Testis (tissue), 3 donors: ENCODE measurements around the gene CARM1. TPM values are rescaled to one million over a fixed set of nuclear protein-coding genes. Genes with fewer than 3 reads are reported as not detected.

ENCODE experiments used
- DNase-seq: peaks from one replicate; pipeline ENCODE4 v3.0.0-alpha.2; 2019
- H3K27ac ChIP-seq, 2 donors: fragments of 200-600 bp; sonication (generic); one replicate each; pipeline ENCODE4 v1.5.1; 2019
- H3K27me3 ChIP-seq: fragments of 200-600 bp; sonication (generic); one replicate; pipeline ENCODE4 v1.5.1; 2019
- H3K36me3 ChIP-seq: fragments of 200-600 bp; sonication (generic); one replicate; pipeline ENCODE4 v1.5.1; 2017; ENCODE audit warnings: low read depth; ENCODE audit errors: missing control alignments
- H3K4me1 ChIP-seq: fragments of 200-600 bp; sonication (generic); one replicate; pipeline ENCODE4 v1.5.1; 2019
- H3K4me3 ChIP-seq, 2 donors: fragments of 200-600 bp; sonication (generic); one replicate each; pipeline ENCODE4 v1.5.1; 2017 to 2019
- H3K9me3 ChIP-seq: fragments of 200-600 bp; sonication (generic); one replicate; pipeline ENCODE4 v1.5.1; 2017
- CTCF ChIP-seq, 3 experiments: fragments of 450-650 bp in 2 of 3; fragments of 200-600 bp in 1 of 3; sonication (generic) in 1 of 3; IDR thresholded peaks; one replicate each; pipeline ENCODE4 v1.5.1; 2016 to 2019; ENCODE audit warnings: antibody characterized with exemption in 3 of 3, mild to moderate bottlenecking in 2 of 3, moderate library complexity in 1 of 3
- POLR2A ChIP-seq: fragments of 450-650 bp; IDR thresholded peaks from one replicate; pipeline ENCODE4 v1.6.1; 2017; ENCODE audit warnings: antibody characterized with exemption, mild to moderate bottlenecking, moderate library complexity
- WGBS, 2 donors: methylation state at CpG; one replicate each; pipeline ENCODE4 v1.1.5; 2018; 5-methylcytosine and 5-hydroxymethylcytosine counted together
- intact Hi-C: fragments of 100-400 bp; cut with DNase I; formaldehyde crosslinking; loops from one replicate; pipeline ENCODE4 v1.15.1; 2023; ENCODE audit warnings: low total_unique reads
- polyA plus RNA-seq: library from polyadenylated mRNA; stranded (reverse); fragments of 350-450 nt; fragmentation: Illumina TruSeq; extraction: RNeasy Lipid Tissue Mini Kit (QIAGEN cat#74804); gene quantifications from one replicate; pipeline ENCODE4 v1.2.3, GENCODE V29; 2014; ENCODE audit warnings: low read depth, low replicate concordance; ENCODE audit not compliant: insufficient read depth
- total RNA-seq, 2 donors: library from RNA; depleted of rRNA; stranded (reverse); fragments of >200 nt; gene quantifications; one replicate each; pipeline ENCODE4 v1.2.3, GENCODE V29; 2016

CARM1 gene
- total and polyA plus RNA-seq, 3 donors from 2014 or later = 79.5 to 110 (median 82.4) TPM

GRCh38 chr19:10831987-10832938, 39.1 kb upstream of the CARM1 start:
- no peak for DNase-seq
- H3K36me3 ChIP-seq = no peaks in the 10 kb centered on the region
- intact Hi-C loops = no loop called here
- no peak overlapping the region for H3K4me3 ChIP-seq
- H3K27me3 ChIP-seq = no peaks in the 10 kb centered on the region
- WGBS, 2 donors = 68 to 72% methylated on average over 14 to 28 of the region's 28 CpGs
- H3K4me1 ChIP-seq = peaks cover 7% of the 10 kb centered on the region
- TF ChIP-seq POLR2A (no peak), CTCF (IDR thresholded peaks at IDR 0.05) (no peak)
- H3K27ac ChIP-seq = no peak overlapping the region
- H3K9me3 ChIP-seq = no peaks in the 10 kb centered on the region

DNA sequence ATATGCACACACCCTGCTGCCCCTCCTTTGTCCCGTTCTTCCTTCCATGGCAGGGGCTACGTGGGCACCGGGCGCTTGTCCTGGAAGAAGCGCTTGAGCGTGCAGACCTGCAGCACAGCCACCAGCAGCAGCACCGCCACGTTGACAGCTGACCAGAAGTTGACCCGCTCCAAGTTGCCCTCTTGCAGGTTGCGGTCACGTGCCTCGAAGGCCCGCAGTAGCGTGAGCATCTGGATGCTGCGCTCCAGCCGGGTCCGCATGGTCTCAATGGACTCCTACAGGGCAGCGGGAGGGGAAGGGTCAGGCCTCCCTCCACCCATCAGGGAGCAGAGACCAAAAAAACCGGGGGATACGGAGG, 38.4 kb upstream of the CARM1 start:
- Histone ChIP-seq H3K27ac (no peak overlapping the region), H3K4me1 (peaks cover 7% of the 10 kb centered on the region), H3K9me3 (no peaks in the 10 kb centered on the region), H3K27me3 (no peaks in the 10 kb centered on the region), H3K4me3 (no peak overlapping the region), H3K36me3 (no peaks in the 10 kb centered on the region)
- 38 to 73% methylated on average over 2 to 20 of the region's 20 CpGs for WGBS, 2 donors
- TF ChIP-seq POLR2A (no peak), CTCF (IDR thresholded peaks at IDR 0.05) (no peak)
- no peak for DNase-seq
- intact Hi-C loops = no loop called here

- Histone ChIP-seq H3K27ac (peak overlapping the region; percentile 91 to 98), H3K36me3 (no peaks in the 10 kb centered on the region), H3K4me3 (peak overlapping the region in 1 of 2 donors; percentile 74), H3K27me3 (no peaks in the 10 kb centered on the region), H3K9me3 (no peaks in the 10 kb centered on the region), H3K4me1 (peaks cover 7% of the 10 kb centered on the region)
- TF ChIP-seq POLR2A (no peak), CTCF (IDR thresholded peaks at IDR 0.05) (no peak)
- DNase-seq = peak; percentile 45
- intact Hi-C loops = no loop called here
- WGBS, 2 donors = 28 to 47% methylated on average over 13 to 32 of the region's 32 CpGs
Measured at GRCh38 chr19:10835089-10835753, 36.1 kb upstream of the CARM1 start.

GRCh38 chr19:10835754-10836478, 35.4 kb upstream of the CARM1 start, which contains the start of gene TMED1:
Gene TMED1 (minus strand): TSS chr19:10836212. CDS start chr19:10836191, 21 bp downstream.
- Histone ChIP-seq H3K4me1 (peaks cover 7% of the 10 kb centered on the region), H3K27ac (peak within 1 kb of the TSS; percentile 91 to 98), H3K27me3 (no peaks in the 10 kb centered on the region), H3K36me3 (no peaks in the 10 kb centered on the region), H3K9me3 (no peaks in the 10 kb centered on the region), H3K4me3 (peak within 1 kb of the TSS; percentile 69 to 74)
- 0% methylated on average over 23 to 40 of the region's 50 CpGs for WGBS, 2 donors
- intact Hi-C loops = no loop called here
- TF ChIP-seq POLR2A (no peak), CTCF (IDR thresholded peaks at IDR 0.05) (peak; percentile 38 to 73 (median 67))
- DNase-seq = peak; percentile 100
